Thyroid gland (tissue), 4 donors: Measurements from ENCODE around the gene BICRA. TPM values are rescaled to one million over a fixed set of nuclear protein-coding genes. Genes with fewer than 3 reads are reported as not detected.

Experiments used
- DNase-seq, 2 donors: peaks; one replicate each; pipeline ENCODE4 v3.0.0-alpha.2; 2019
- H3K27ac ChIP-seq, 3 donors: fragments of 200-600 bp; sonication (generic); 1 replicate in 2 of 3; 2 replicates in 1 of 3; pipeline ENCODE4 v1.5.1; 2016 to 2019; ENCODE audit warnings: mild to moderate bottlenecking in 1 of 3, moderate library complexity in 1 of 3
- H3K27me3 ChIP-seq: fragments of 200-600 bp; sonication (generic); one replicate; pipeline ENCODE4 v1.5.1; 2019
- H3K36me3 ChIP-seq, 2 donors: fragments of 200-600 bp; sonication (generic); one replicate each; pipeline ENCODE4 v1.5.1; 2016 to 2019
- H3K4me1 ChIP-seq, 2 donors: fragments of 200-600 bp; sonication (generic); one replicate each; pipeline ENCODE4 v1.5.1; 2017 to 2019
- H3K4me3 ChIP-seq, 3 donors: fragments of 200-600 bp; sonication (generic); replicated peaks in 1 of 3; 1 replicate in 2 of 3; 2 replicates in 1 of 3; pipeline ENCODE4 v1.5.1; 2016; ENCODE audit warnings: mild to moderate bottlenecking in 1 of 3
- H3K9me3 ChIP-seq: fragments of 200-600 bp; sonication (generic); one replicate; pipeline ENCODE4 v1.5.1; 2017
- CTCF ChIP-seq, 6 experiments: fragments of 200-600 bp in 3 of 6; fragments of 450-650 bp in 3 of 6; sonication (generic) in 3 of 6; IDR thresholded peaks; one replicate each; pipeline ENCODE4 v1.5.1; 2016 to 2019; ENCODE audit warnings: antibody characterized with exemption in 6 of 6, mild to moderate bottlenecking in 2 of 6, inconsistent platforms in 1 of 6, moderate library complexity in 1 of 6
- POLR2A ChIP-seq, 2 donors: fragments of 450-650 bp; IDR thresholded peaks; one replicate each; pipeline ENCODE4 v1.6.1; 2017; ENCODE audit warnings: antibody characterized with exemption in 2 of 2, mild to moderate bottlenecking in 2 of 2, moderate library complexity in 1 of 2
- WGBS, 2 donors: methylation state at CpG; one replicate each; pipeline ENCODE4 v1.1.5; 2017; 5-methylcytosine and 5-hydroxymethylcytosine counted together
- intact Hi-C: fragments of 100-400 bp; cut with DNase I; formaldehyde crosslinking; loops from one replicate; pipeline ENCODE4 v1.15.1; 2023
- total RNA-seq, 4 donors: library from RNA; depleted of rRNA; stranded (reverse); fragments of >200 nt; gene quantifications; one replicate each; pipeline ENCODE4 v1.2.3, GENCODE V29; 2016

Gene BICRA
- total RNA-seq, 4 donors from 2014 or later = 5.8 to 15.2 (median 13.2) TPM

- Histone ChIP-seq H3K27me3 (no peaks in the 10 kb centered on the region), H3K4me3 (no peak overlapping the region), H3K9me3 (no peaks in the 10 kb centered on the region), H3K27ac (no peak overlapping the region), H3K4me1 (peaks cover 0 to 15% of the 10 kb centered on the region in 2 donors), H3K36me3 (no peaks in the 10 kb centered on the region)
- no peak for TF ChIP-seq POLR2A (IDR thresholded peaks at IDR 0.05)
- TF ChIP-seq CTCF (IDR thresholded peaks at IDR 0.05) = no peak
- 68 to 79% methylated on average over 22 of the region's 22 CpGs for WGBS, 2 donors
- no peak for DNase-seq
- intact Hi-C loops = no loop called here
Observed at GRCh38 chr19:47572635-47573034, 36.3 kb upstream of the BICRA start.

GRCh38 chr19:47573071-47574026 lies 35.6 kb upstream of the BICRA start, which contains the start of gene ZNF541:
TSS of gene ZNF541 (minus strand) at chr19:47573148. CDS start at chr19:47555856, 17,292 bp downstream.
- no peaks in the 10 kb centered on the region for H3K36me3 ChIP-seq
- 32 to 33% methylated on average over 48 to 49 of the region's 89 CpGs for WGBS, 2 donors
- H3K4me3 ChIP-seq = peak within 1 kb of the TSS in 1 of 3 donors; percentile 23
- no peak for TF ChIP-seq POLR2A (IDR thresholded peaks at IDR 0.05)
- no peak for TF ChIP-seq CTCF (IDR thresholded peaks at IDR 0.05)
- H3K4me1 ChIP-seq = peaks cover 0 to 20% of the 10 kb centered on the region in 2 donors
- no peak within 1 kb of the TSS for H3K27ac ChIP-seq
- H3K9me3 ChIP-seq = no peaks in the 10 kb centered on the region
- peak; percentile 49 to 59 for DNase-seq
- no peaks in the 10 kb centered on the region for H3K27me3 ChIP-seq
- intact Hi-C loops = no loop called here

- intact Hi-C loops = no loop called here
- 90 to 93% methylated on average over 3 of the region's 3 CpGs for WGBS, 2 donors
Observed at GRCh38 chr19:47580397-47580796, 28.5 kb upstream of the BICRA start.

GRCh38 chr19:47581605-47582319 lies 27.2 kb upstream of the BICRA start:
- 33% methylated on average over 6 of the region's 6 CpGs for WGBS, 2 donors
- H3K9me3 ChIP-seq = no peaks in the 10 kb centered on the region
- no peaks in the 10 kb centered on the region for H3K36me3 ChIP-seq
- TF ChIP-seq CTCF (IDR thresholded peaks at IDR 0.05) (no peak), POLR2A (IDR thresholded peaks at IDR 0.05) (no peak)
- peak; percentile 96 to 97 for DNase-seq
- H3K4me1 ChIP-seq = peaks cover 0 to 21% of the 10 kb centered on the region in 2 donors
- no peaks in the 10 kb centered on the region for H3K27me3 ChIP-seq
- no peak overlapping the region for H3K4me3 ChIP-seq
- intact Hi-C loops = no loop called here
- H3K27ac ChIP-seq = peak overlapping the region in 2 of 3 donors; percentile 31 to 54

More at GRCh38 chr19:47580397-47580796, 28.5 kb upstream of the BICRA start:
- no peaks in the 10 kb centered on the region for H3K27me3 ChIP-seq
- H3K9me3 ChIP-seq = no peaks in the 10 kb centered on the region
- TF ChIP-seq POLR2A (IDR thresholded peaks at IDR 0.05) (no peak), CTCF (IDR thresholded peaks at IDR 0.05) (no peak)
- no peak overlapping the region for H3K4me3 ChIP-seq
- H3K4me1 ChIP-seq = peaks cover 0 to 21% of the 10 kb centered on the region in 2 donors
- DNase-seq = no peak
- H3K36me3 ChIP-seq = no peaks in the 10 kb centered on the region
- H3K27ac ChIP-seq = no peak overlapping the region
